DOHH2 (cell line): ENCODE data around the gene GLOD5.

Experiments used
- H3F3A ChIP-seq: fragments of 200-600 bp; sonication (generic), shearing (Covaris generic); 2 replicates; pipeline ENCODE4 v1.6.0; 2016; ENCODE audit warnings: antibody characterized with exemption, mild to moderate bottlenecking; ENCODE audit not compliant: control insufficient read depth, insufficient read depth
- H3K27ac ChIP-seq: fragments of 200-600 bp; sonication (generic); 2 replicates; pipeline ENCODE4 v1.5.1; 2014; ENCODE audit warnings: low read depth, mild to moderate bottlenecking, low read length, moderate library complexity
- H3K27me3 ChIP-seq: fragments of 200-600 bp; sonication (generic); 2 replicates; pipeline ENCODE4 v1.6.1; 2014; ENCODE audit warnings: mild to moderate bottlenecking, low read length, mixed read lengths; ENCODE audit not compliant: control insufficient read depth
- H3K36me3 ChIP-seq: fragments of 200-600 bp; sonication (generic); 2 replicates; pipeline ENCODE4 v1.6.1; 2014; ENCODE audit warnings: mild to moderate bottlenecking, low read length, moderate library complexity, mixed read lengths; ENCODE audit not compliant: control insufficient read depth
- H3K4me1 ChIP-seq: fragments of 200-600 bp; sonication (generic); 2 replicates; pipeline ENCODE4 v1.6.1; 2014; ENCODE audit warnings: mild to moderate bottlenecking, low read length, mixed read lengths; ENCODE audit not compliant: control insufficient read depth
- H3K4me2 ChIP-seq: fragments of 200-600 bp; sonication (generic); 2 replicates; pipeline ENCODE4 v1.6.0; 2014; ENCODE audit warnings: mild to moderate bottlenecking, low read length, moderate library complexity
- H3K4me3 ChIP-seq: fragments of 200-600 bp; sonication (generic); 2 replicates; pipeline ENCODE4 v1.5.1; 2014; ENCODE audit warnings: mild to moderate bottlenecking, low read length, mixed read lengths
- H3K79me2 ChIP-seq: fragments of 200-600 bp; sonication (generic); 2 replicates; pipeline ENCODE4 v1.6.1; 2014; ENCODE audit warnings: mild to moderate bottlenecking, low read length, mixed read lengths; ENCODE audit not compliant: control insufficient read depth
- H3K9me2 ChIP-seq: fragments of 200-600 bp; sonication (generic); replicated peaks from 2 replicates; pipeline ENCODE4 v1.6.1; 2014; ENCODE audit warnings: mild to moderate bottlenecking, low read length, mixed read lengths; ENCODE audit not compliant: control insufficient read depth
- H3K9me3 ChIP-seq: fragments of 200-600 bp; sonication (generic); 2 replicates; pipeline ENCODE4 v1.6.1; 2014; ENCODE audit warnings: antibody characterized with exemption, low read length, mixed read lengths; ENCODE audit not compliant: control insufficient read depth, insufficient read depth
- H4K20me1 ChIP-seq: fragments of 200-600 bp; sonication (generic); 2 replicates; pipeline ENCODE4 v1.6.0; 2014; ENCODE audit warnings: low read depth, mild to moderate bottlenecking, antibody characterized with exemption, low read length, moderate library complexity; ENCODE audit not compliant: control insufficient read depth, insufficient read depth
- CTCF ChIP-seq: fragments of 200-600 bp; sonication (generic); IDR thresholded peaks from one replicate; pipeline ENCODE4 v1.5.1; 2014; ENCODE audit warnings: antibody characterized with exemption, mild to moderate bottlenecking, low read depth, low read length; ENCODE audit not compliant: poor library complexity, severe bottlenecking
- EZH2phosphoT487 ChIP-seq: fragments of 200-600 bp; sonication (generic); IDR thresholded peaks from 2 replicates; pipeline ENCODE4 v1.6.1; 2017; ENCODE audit warnings: borderline replicate concordance, mild to moderate bottlenecking, antibody characterized with exemption, low read length, moderate library complexity, mixed read lengths

Gene GLOD5

GRCh38 chrX:48806081-48806480 is 44.5 kb downstream of the GLOD5 start:
- TF ChIP-seq CTCF: no peak
- TF ChIP-seq EZH2phosphoT487: no peak
- Histone ChIP-seq H3F3A (no peaks in the 10 kb centered on the region), H3K79me2 (no peaks in the 10 kb centered on the region)

GRCh38 chrX:48813644-48814043 is 52.1 kb downstream of the GLOD5 start:
- no peaks in the 10 kb centered on the region for H3K79me2 ChIP-seq
- no peak overlapping the region for H3K4me3 ChIP-seq
- TF ChIP-seq CTCF (no peak), EZH2phosphoT487 (no peak)
- no peaks in the 10 kb centered on the region for H3K4me1 ChIP-seq
- H3K27me3 ChIP-seq: no peaks in the 10 kb centered on the region
- no peaks in the 10 kb centered on the region for H3K36me3 ChIP-seq
- H3F3A ChIP-seq: no peaks in the 10 kb centered on the region
- H4K20me1 ChIP-seq: no peaks in the 10 kb centered on the region
- H3K4me2 ChIP-seq: no peak overlapping the region
- no peak overlapping the region for H3K27ac ChIP-seq
- H3K9me2 ChIP-seq: no peaks in the 10 kb centered on the region
- H3K9me3 ChIP-seq: no peaks in the 10 kb centered on the region

More at GRCh38 chrX:48806081-48806480, 44.5 kb downstream of the GLOD5 start:
- no peaks in the 10 kb centered on the region for H3K27me3 ChIP-seq
- H4K20me1 ChIP-seq: no peaks in the 10 kb centered on the region
- no peak overlapping the region for H3K27ac ChIP-seq
- H3K4me3 ChIP-seq: no peak overlapping the region
- H3K9me2 ChIP-seq: no peaks in the 10 kb centered on the region
- peaks cover 7% of the 10 kb centered on the region; the same call in 1 of the 2 replicates for H3K36me3 ChIP-seq
- H3K9me3 ChIP-seq: no peaks in the 10 kb centered on the region
- peaks cover 7% of the 10 kb centered on the region for H3K4me1 ChIP-seq
- H3K4me2 ChIP-seq: no peak overlapping the region

GRCh38 chrX:48814722-48815121 is 53.2 kb downstream of the GLOD5 start:
- H3F3A ChIP-seq: no peaks in the 10 kb centered on the region
- H3K36me3 ChIP-seq: no peaks in the 10 kb centered on the region
- H3K27me3 ChIP-seq: no peaks in the 10 kb centered on the region
- no peak overlapping the region for H3K4me2 ChIP-seq
- no peak overlapping the region for H3K27ac ChIP-seq
- TF ChIP-seq EZH2phosphoT487 (no peak), CTCF (no peak)
- H3K9me3 ChIP-seq: no peaks in the 10 kb centered on the region
- H4K20me1 ChIP-seq: no peaks in the 10 kb centered on the region
- no peaks in the 10 kb centered on the region for H3K4me1 ChIP-seq
- no peaks in the 10 kb centered on the region for H3K79me2 ChIP-seq
- H3K9me2 ChIP-seq: no peaks in the 10 kb centered on the region
- no peak overlapping the region for H3K4me3 ChIP-seq

GRCh38 chrX:48815266-48815665 is 53.7 kb downstream of the GLOD5 start:
- no peaks in the 10 kb centered on the region for H3K27me3 ChIP-seq
- no peaks in the 10 kb centered on the region for H4K20me1 ChIP-seq
- no peaks in the 10 kb centered on the region for H3K79me2 ChIP-seq
- H3K9me3 ChIP-seq: no peaks in the 10 kb centered on the region
- TF ChIP-seq EZH2phosphoT487 (no peak), CTCF (no peak)
- H3K36me3 ChIP-seq: no peaks in the 10 kb centered on the region
- H3F3A ChIP-seq: no peaks in the 10 kb centered on the region
- H3K27ac ChIP-seq: no peak overlapping the region
- H3K9me2 ChIP-seq: no peaks in the 10 kb centered on the region
- no peak overlapping the region for H3K4me2 ChIP-seq
- H3K4me1 ChIP-seq: no peaks in the 10 kb centered on the region
- no peak overlapping the region for H3K4me3 ChIP-seq
